K562 (cell line): ENCODE data around the gene CYSTM1. TPM values are rescaled to one million over a fixed set of nuclear protein-coding genes. Genes with fewer than 3 reads are reported as not detected.
A peak's percentile ranks its signal among the peaks of the same experiment; 100 is the strongest.

Source experiments
- ARID2 ChIP-seq: fragments of 450-650 bp; IDR thresholded peaks from 2 replicates; pipeline ENCODE4 v1.6.1; 2017; ENCODE audit warnings: antibody characterized with exemption, mild to moderate bottlenecking
- CHD7 ChIP-seq: fragments of 200-600 bp; sonication (generic); IDR thresholded peaks from one replicate; pipeline ENCODE4 v1.6.1; 2012; ENCODE audit warnings: mild to moderate bottlenecking, low read depth, low read length, inconsistent platforms
- ELK1 ChIP-seq: sonication (generic); formaldehyde crosslinking; IDR thresholded peaks from 2 replicates; pipeline ENCODE4 v1.8.1; 2022; ENCODE audit warnings: missing genetic modification reagents
- GATAD2B ChIP-seq: fragments of 450-650 bp; IDR thresholded peaks from 2 replicates; pipeline ENCODE4 v1.6.1; 2017; ENCODE audit warnings: mild to moderate bottlenecking, borderline replicate concordance
- LEF1 ChIP-seq: fragments of 450-650 bp; IDR thresholded peaks from 2 replicates; pipeline ENCODE4 v1.6.1; 2016; ENCODE audit warnings: mild to moderate bottlenecking
- SAP30 ChIP-seq: fragments of 200-600 bp; sonication (generic); IDR thresholded peaks from 2 replicates; pipeline ENCODE4 v1.6.1; 2012; ENCODE audit warnings: borderline replicate concordance, low read depth, mild to moderate bottlenecking, moderate library complexity, low read length, control low read depth, inconsistent platforms; ENCODE audit not compliant: insufficient read depth, poor library complexity, severe bottlenecking
- SETDB1 ChIP-seq: IDR thresholded peaks from one replicate; pipeline ENCODE4 v1.6.1; 2012; ENCODE audit warnings: low read length, control low read depth, inconsistent platforms
- TFAP4 ChIP-seq: sonication (generic); formaldehyde crosslinking; IDR thresholded peaks from 2 replicates; pipeline ENCODE4 v1.8.0; 2022; ENCODE audit warnings: missing genetic modification reagents, mild to moderate bottlenecking, moderate library complexity, borderline replicate concordance
- ZKSCAN3 ChIP-seq: fragments of 250-450 bp; sonication (Bioruptor Pico); IDR thresholded peaks from 2 replicates; pipeline ENCODE4 v1.4.0; 2020
- ZNF76 ChIP-seq: fragments of 250-450 bp; sonication (Bioruptor Pico); IDR thresholded peaks from 2 replicates; pipeline ENCODE4 v1.4.0; 2020; ENCODE audit warnings: mild to moderate bottlenecking, moderate library complexity, borderline replicate concordance
- polyA plus RNA-seq, 8 experiments: library from polyadenylated mRNA; depleted of rRNA in 4 of 8; stranded (reverse) in 5 of 8; unstranded in 3 of 8; fragments of >200 nt; fragmentation: Nextera tagmentation in 2 of 8; fragmentation: Illumina TruSeq in 1 of 8; extraction: Ambion mirVana in 2 of 8; extraction: Trizol in 1 of 8; gene quantifications; 2 replicates each; pipeline versions ENCODE4 v1.2.1 to v1.2.3, GENCODE V29; 2011 to 2014; ENCODE audit warnings: inconsistent platforms in 1 of 8, missing spikeins in 1 of 8
- total RNA-seq, 7 experiments: library from RNA; depleted of rRNA in 6 of 7; stranded (reverse); fragments of >200 nt in 6 of 7; fragmentation: Illumina TruSeq in 2 of 7; extraction: Trizol in 2 of 7; gene quantifications; 2 replicates each; pipeline versions ENCODE4 v1.2.1 to v1.2.3, GENCODE V29; 2011 to 2021; ENCODE audit warnings: low replicate concordance in 1 of 7
- TF ChIP-seq, protein P1 (sequence below): fragments of 250-450 bp; sonication (Bioruptor Pico); IDR thresholded peaks from 2 replicates; pipeline ENCODE4 v1.8.0; 2022; ENCODE audit warnings: inconsistent platforms, mild to moderate bottlenecking, moderate library complexity, borderline replicate concordance

The CYSTM1 gene
- total and polyA plus RNA-seq, 9 of the 15 experiments (the other 6 are each of a cell fraction or from before 2014, with no cell fraction given) = 76.1 to 422 (median 108) TPM

DNA sequence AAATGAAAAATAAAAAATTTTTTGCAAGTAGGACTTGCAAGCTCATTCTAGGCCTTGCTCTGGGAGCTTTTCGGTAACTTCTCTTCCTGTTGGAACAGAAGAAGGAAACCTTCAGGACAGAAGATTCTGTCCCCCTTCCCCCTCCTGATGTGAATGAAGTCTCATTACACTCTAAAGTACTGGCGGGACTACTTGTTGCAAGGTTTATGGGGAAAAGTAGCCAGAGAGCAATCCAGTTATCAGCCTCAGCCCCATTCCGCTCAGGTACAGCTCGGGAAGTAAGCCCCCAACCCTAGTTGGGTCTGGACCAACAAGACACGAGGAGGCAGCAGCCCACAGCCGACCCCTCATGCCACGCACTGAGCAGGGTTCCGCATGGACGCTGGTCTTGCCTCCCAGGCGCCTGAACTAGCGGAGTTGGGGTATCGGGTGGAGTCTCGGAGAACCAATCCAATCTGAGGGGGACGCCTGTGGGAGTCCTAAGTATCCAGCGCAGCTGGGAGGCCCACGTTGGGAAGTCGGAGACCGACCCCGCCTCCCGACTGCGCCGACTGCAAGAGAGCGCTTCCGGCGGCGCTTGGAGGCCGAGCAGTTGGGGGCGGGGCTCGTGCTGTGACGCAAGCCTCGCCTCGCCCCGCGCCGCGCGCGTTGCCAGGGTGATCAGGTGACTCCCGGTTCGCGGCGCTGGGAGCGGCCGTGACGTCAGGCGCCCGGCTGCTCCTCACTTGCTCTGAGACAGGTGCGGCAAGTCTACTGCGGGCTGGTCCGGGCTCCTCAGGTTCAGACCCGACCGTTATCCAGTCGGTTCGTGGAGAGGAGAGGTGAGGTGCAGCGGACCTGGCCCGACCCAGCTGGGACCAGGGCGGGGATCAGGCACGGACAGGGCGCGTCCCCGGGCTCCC is at the start of gene CYSTM1 (continued):
- TF ChIP-seq CHD7 (no peak), LEF1 (no peak), ARID2 (0 out of 2 replicates have a peak, but pooled peaks have one; percentile 23), SETDB1 (no peak), GATAD2B (0 out of 2 replicates have a peak, but pooled peaks have one; percentile 10), SAP30 (peak; percentile 61), ZNF76 (CRISPR knock-in tag) (no peak), ELK1 (no peak), ZKSCAN3 (CRISPR knock-in tag) (no peak), TFAP4 (CRISPR knock-in tag) (peak; percentile 96)
- TF ChIP-seq, protein P1, sequence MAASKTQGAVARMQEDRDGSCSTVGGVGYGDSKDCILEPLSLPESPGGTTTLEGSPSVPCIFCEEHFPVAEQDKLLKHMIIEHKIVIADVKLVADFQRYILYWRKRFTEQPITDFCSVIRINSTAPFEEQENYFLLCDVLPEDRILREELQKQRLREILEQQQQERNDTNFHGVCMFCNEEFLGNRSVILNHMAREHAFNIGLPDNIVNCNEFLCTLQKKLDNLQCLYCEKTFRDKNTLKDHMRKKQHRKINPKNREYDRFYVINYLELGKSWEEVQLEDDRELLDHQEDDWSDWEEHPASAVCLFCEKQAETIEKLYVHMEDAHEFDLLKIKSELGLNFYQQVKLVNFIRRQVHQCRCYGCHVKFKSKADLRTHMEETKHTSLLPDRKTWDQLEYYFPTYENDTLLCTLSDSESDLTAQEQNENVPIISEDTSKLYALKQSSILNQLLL = no peak
